T-helper 2 cell treated with Interferon-gamma antibody and Interleukin-4, amounts not matched to agents 5 μg/mL and 100 μg/mL, for 36 hours (primary cell): ENCODE results near the gene PAPLN.

Experiments used
- DNase-seq: peaks from one replicate; pipeline ENCODE4 v3.0.0; 2021; ENCODE audit warnings: low spot score
- H3K27ac Mint-ChIP-seq: one replicate; pipeline ENCODE4 v1.8.0; 2021; ENCODE audit warnings: mild to moderate bottlenecking, mixed read lengths
- H3K27me3 Mint-ChIP-seq: one replicate; pipeline ENCODE4 v1.8.0; 2021; ENCODE audit warnings: low read depth, mixed read lengths
- H3K36me3 Mint-ChIP-seq: one replicate; pipeline ENCODE4 v1.8.0; 2021; ENCODE audit warnings: low read depth, mixed read lengths
- H3K4me1 Mint-ChIP-seq: one replicate; pipeline ENCODE4 v1.8.0; 2021; ENCODE audit warnings: low read depth, mixed read lengths
- H3K4me3 Mint-ChIP-seq: one replicate; pipeline ENCODE4 v1.8.0; 2022; ENCODE audit warnings: mild to moderate bottlenecking, moderate library complexity, mixed read lengths
- H3K9me3 Mint-ChIP-seq: one replicate; pipeline ENCODE4 v1.8.0; 2021; ENCODE audit warnings: mixed read lengths

Gene PAPLN

GRCh38 chr14:73264080-73264884 lies 27.0 kb downstream of the PAPLN start:
- Mint-ChIP-seq H3K27me3 (peaks cover 5% of the 10 kb centered on the region), H3K4me1 (no peaks in the 10 kb centered on the region), H3K27ac (no peak overlapping the region), H3K9me3 (no peaks in the 10 kb centered on the region), H3K4me3 (no peak overlapping the region), H3K36me3 (no peaks in the 10 kb centered on the region)
- DNase-seq, result no peak

DNA sequence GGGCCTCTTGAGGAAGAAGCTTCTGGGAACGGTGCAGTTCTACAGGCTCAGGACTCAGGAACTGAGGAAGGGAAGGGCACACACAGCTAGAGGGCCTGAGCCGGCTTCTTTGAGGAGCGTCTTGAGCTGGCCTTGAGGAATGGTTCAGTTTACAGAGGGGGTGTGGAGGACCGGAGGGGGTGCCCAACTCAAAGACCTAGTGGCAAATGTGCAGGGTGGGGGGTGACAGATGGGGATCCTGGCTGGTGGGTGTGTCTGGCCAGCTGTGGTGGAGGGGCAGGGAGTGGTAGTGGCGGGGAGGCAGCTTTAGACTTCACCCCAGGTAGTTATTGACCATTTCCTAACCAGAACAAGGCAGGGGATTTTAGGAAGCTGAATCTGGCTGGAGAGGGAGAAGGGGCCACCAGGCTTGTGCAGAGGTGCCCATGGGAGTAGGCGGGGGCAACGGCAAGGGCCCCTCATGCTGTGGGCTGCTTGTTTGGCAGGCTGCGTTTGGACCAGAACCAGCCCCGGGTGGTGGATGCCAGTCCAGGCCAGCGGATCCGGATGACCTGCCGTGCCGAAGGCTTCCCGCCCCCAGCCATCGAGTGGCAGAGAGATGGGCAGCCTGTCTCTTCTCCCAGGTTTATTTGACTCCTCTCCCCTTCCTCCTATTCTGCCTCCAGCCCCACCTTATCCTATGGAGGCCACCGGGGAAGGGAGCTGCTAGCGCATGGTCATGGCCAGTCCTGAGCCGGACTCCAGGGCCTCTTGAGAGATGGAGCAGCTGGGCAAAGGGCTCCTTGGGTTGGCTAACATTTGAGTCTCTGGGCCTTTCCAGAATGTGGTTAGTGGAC lies 27.8 kb downstream of the PAPLN start:
- Mint-ChIP-seq H3K27me3 (peaks cover 6% of the 10 kb centered on the region), H3K27ac (no peak overlapping the region)

DNA sequence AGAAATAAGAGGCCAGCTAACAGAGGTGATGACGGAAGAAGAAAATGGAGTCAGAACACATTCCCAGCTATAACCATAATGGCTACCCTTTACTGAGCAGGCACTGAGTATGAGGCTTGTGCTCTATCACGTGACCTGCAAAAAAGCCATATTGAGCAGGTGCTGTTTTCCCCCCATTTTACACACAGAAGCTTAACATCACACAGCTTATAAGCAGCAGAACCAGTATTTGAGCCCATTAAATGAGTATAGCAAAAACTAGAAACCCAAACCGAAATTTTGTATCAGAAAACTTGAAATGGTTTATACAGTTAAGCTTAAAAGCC lies 28.4 kb downstream of the PAPLN start:
- no peak for DNase-seq
- H3K9me3 Mint-ChIP-seq, result no peaks in the 10 kb centered on the region
- H3K4me3 Mint-ChIP-seq, result no peak overlapping the region
- no peak overlapping the region for H3K27ac Mint-ChIP-seq
- H3K4me1 Mint-ChIP-seq, result peaks cover 2% of the 10 kb centered on the region
- peaks cover 11% of the 10 kb centered on the region for H3K27me3 Mint-ChIP-seq
- peaks cover 2% of the 10 kb centered on the region for H3K36me3 Mint-ChIP-seq

More for the DNA sequence above, 27.8 kb downstream of the PAPLN start:
- no peak for DNase-seq
- H3K4me3 Mint-ChIP-seq, result no peak overlapping the region
- no peaks in the 10 kb centered on the region for H3K4me1 Mint-ChIP-seq
- H3K9me3 Mint-ChIP-seq, result no peaks in the 10 kb centered on the region
- H3K36me3 Mint-ChIP-seq, result no peaks in the 10 kb centered on the region

DNA sequence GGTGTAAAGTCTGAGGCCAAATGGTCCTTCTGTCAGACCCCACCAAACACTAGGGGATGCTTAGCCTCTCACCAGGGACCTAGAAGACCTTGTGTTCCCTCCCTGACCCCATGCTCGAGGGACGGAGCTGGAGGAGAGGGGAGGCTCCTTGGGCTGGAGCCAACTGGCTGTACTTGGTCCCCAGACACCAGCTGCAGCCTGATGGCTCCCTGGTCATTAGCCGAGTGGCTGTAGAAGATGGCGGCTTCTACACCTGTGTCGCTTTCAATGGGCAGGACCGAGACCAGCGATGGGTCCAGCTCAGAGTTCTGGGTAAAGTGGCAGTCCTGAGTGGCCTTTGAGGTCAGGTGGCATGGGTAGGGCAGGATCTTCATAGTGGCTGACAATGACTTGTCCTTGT lies 29.0 kb downstream of the PAPLN start:
- H3K27me3 Mint-ChIP-seq, result peaks cover 16% of the 10 kb centered on the region
- H3K27ac Mint-ChIP-seq, result no peak overlapping the region
- H3K36me3 Mint-ChIP-seq, result peaks cover 2% of the 10 kb centered on the region
- no peaks in the 10 kb centered on the region for H3K9me3 Mint-ChIP-seq
- no peak for DNase-seq
- peaks cover 2% of the 10 kb centered on the region for H3K4me1 Mint-ChIP-seq
- H3K4me3 Mint-ChIP-seq, result no peak overlapping the region

DNA sequence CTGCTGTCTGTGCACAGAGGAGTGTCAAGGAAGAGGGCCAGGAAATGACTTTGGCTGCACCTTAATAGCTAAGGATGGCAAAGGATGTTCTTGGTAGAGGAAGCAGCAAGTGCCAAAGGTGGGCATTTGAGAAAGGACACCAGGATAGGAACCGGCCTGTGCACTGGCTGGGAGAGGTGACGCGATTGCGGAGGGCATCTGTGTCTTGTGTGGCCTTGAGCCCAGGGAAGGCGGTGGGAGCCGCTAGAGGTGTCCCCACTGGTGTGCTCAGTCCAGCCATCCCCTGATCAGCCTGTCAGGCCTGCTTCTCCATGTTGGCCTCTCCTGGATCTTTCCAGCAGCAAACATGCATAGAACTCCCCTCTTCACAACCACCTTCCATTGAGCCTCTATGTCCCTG lies 30.2 kb downstream of the PAPLN start:
- Mint-ChIP-seq H3K4me1 (peaks cover 2% of the 10 kb centered on the region), H3K27ac (no peak overlapping the region), H3K27me3 (peaks cover 19% of the 10 kb centered on the region), H3K36me3 (peaks cover 7% of the 10 kb centered on the region), H3K4me3 (no peak overlapping the region), H3K9me3 (no peaks in the 10 kb centered on the region)
- no peak for DNase-seq

DNA sequence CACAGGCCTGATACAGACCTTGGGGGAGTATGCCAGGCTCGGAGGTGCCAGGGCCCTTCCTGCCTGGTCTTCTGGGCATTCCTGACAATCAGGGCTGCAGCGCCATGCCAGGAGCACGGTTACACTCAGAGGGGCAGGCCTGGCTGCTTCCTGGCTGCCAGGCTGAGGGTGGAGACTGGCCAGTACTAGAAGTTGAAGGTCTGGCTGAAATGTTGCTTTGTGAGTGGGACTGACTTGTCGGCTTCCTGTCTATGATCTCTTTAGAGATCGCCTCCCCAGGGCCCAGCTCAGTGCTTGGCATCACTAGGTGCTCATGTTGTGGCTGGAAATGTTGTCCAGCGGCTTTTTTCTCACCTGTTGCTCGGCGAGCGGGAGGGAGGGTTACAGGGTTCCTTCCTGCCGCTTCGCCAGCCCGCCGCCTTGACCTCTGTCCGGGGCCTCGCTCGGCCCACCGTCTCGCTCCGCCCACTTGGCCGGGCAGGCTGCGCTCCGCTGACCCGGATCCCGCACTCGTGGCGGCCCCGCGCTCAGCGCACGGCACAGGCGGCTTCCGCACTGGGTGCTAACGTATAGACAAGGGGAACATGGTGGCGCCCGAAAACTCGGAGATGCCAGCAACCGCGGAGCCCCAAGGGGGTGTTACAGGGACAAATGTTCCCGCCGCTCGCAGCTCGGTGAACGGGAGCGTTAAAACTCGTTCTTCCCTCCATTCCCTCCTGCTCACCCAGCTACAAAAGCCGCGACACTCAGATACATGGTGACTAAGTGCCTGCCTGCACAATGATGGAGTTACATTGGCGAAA lies 32.6 kb downstream of the PAPLN start:
- DNase-seq, result no peak
- Mint-ChIP-seq H3K36me3 (peaks cover 7% of the 10 kb centered on the region), H3K27ac (no peak overlapping the region)

GRCh38 chr14:73272393-73272792 lies 35.1 kb downstream of the PAPLN start:
- peaks cover 2% of the 10 kb centered on the region for H3K4me1 Mint-ChIP-seq
- DNase-seq, result no peak
- H3K27me3 Mint-ChIP-seq, result peaks cover 19% of the 10 kb centered on the region
- H3K36me3 Mint-ChIP-seq, result peaks cover 16% of the 10 kb centered on the region
- H3K9me3 Mint-ChIP-seq, result no peaks in the 10 kb centered on the region
- H3K27ac Mint-ChIP-seq, result no peak overlapping the region
- H3K4me3 Mint-ChIP-seq, result no peak overlapping the region

More for the DNA sequence above, 32.6 kb downstream of the PAPLN start:
- Mint-ChIP-seq H3K4me3 (peak overlapping the region; percentile 56), H3K4me1 (peaks cover 2% of the 10 kb centered on the region), H3K27me3 (peaks cover 19% of the 10 kb centered on the region), H3K9me3 (no peaks in the 10 kb centered on the region)

DNA sequence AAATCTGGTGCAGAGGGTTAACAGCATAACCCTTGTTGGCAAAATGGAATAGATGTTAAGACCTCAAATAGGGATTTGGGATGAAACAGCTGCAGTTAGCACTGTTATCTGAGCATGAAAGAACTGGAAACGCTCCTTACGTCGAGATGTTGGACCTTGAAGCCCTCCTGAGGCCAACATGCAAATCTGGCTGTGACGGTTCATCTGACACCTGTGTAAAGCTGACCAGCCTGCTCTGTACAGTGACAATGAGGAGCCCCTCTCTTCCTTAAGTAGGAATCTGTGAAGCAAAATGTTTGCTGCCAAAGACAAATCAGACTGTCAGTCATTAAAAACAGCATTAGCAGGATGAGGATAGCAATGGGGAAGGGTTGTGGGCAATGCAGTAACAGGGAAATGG lies 36.5 kb downstream of the PAPLN start:
- H3K4me1 Mint-ChIP-seq, result peaks cover 2% of the 10 kb centered on the region
- no peak overlapping the region for H3K4me3 Mint-ChIP-seq
- no peak for DNase-seq
- H3K27ac Mint-ChIP-seq, result no peak overlapping the region
- H3K9me3 Mint-ChIP-seq, result no peaks in the 10 kb centered on the region
- H3K27me3 Mint-ChIP-seq, result peaks cover 17% of the 10 kb centered on the region
- peaks cover 16% of the 10 kb centered on the region for H3K36me3 Mint-ChIP-seq

GRCh38 chr14:73276836-73277235 lies 39.5 kb downstream of the PAPLN start:
- Mint-ChIP-seq H3K27me3 (peaks cover 1% of the 10 kb centered on the region), H3K27ac (no peak overlapping the region), H3K4me3 (no peak overlapping the region), H3K4me1 (peaks cover under 1% of the 10 kb centered on the region), H3K9me3 (no peaks in the 10 kb centered on the region), H3K36me3 (peaks cover 27% of the 10 kb centered on the region)
- no peak for DNase-seq

DNA sequence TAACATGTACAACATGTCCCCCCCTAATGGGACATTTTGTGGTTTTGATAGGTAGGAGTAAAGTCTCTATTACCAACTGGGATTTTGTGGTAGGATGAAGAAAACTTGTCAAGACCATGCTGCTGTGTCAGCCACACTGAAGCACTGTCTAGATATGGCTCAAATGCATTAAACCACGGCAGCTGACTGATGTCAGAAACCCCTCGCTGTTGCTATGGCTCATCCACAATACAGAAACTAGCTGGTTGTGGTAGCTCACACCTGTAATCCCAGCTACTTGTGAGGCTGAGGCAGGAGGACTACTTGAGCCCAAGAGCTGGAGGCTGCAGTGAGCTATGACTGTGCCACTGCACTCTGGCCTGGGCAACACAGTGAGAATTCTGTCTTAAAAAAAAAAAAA lies 40.1 kb downstream of the PAPLN start:
- Mint-ChIP-seq H3K4me3 (no peak overlapping the region), H3K27me3 (no peaks in the 10 kb centered on the region), H3K9me3 (no peaks in the 10 kb centered on the region), H3K36me3 (peaks cover 28% of the 10 kb centered on the region), H3K4me1 (peaks cover 3% of the 10 kb centered on the region), H3K27ac (no peak overlapping the region)
- no peak for DNase-seq

GRCh38 chr14:73280903-73281302 lies 43.6 kb downstream of the PAPLN start:
- H3K4me3 Mint-ChIP-seq, result no peak overlapping the region
- H3K27me3 Mint-ChIP-seq, result no peaks in the 10 kb centered on the region
- peaks cover 40% of the 10 kb centered on the region for H3K36me3 Mint-ChIP-seq
- peaks cover 3% of the 10 kb centered on the region for H3K4me1 Mint-ChIP-seq
- DNase-seq, result no peak
- H3K27ac Mint-ChIP-seq, result no peak overlapping the region
- H3K9me3 Mint-ChIP-seq, result no peaks in the 10 kb centered on the region

DNA sequence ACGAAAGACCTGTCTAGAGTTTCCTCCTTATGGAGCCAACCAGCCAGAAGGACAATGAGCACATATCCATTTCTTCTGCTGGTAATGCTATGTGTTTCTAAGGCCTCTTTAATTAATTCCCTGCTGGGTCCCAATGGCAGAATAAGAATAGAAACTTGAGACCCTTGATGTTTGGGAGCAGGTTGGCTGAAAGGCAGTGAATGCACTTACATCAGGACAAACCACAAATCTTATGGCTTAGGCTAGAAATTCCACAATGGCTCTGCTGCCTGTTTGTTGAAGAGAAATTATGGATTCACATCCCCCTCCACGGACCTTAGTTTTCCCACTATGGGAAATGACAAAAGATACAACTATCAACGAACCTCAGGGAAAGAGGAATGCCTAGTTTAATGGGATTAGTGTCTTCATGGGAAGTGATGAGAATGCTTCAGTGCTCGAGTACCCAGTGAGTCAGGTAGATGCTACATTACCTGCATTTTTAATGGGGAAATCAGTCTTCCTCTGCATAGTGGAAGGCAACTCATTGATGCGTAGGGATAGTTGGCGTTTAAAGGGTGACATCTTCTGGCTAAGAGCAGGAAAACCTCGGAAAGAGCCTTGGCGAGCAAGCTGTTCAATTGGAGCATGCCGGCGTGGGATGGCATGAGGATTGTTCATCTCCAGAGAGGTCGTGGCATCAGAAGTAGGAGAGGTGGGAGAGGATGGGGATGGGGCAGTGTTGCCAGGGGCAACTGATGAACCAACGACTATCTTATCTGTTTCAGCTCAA lies 46.5 kb downstream of the PAPLN start:
- Mint-ChIP-seq H3K36me3 (peaks cover 39% of the 10 kb centered on the region), H3K27me3 (no peaks in the 10 kb centered on the region), H3K4me3 (no peak overlapping the region), H3K27ac (no peak overlapping the region), H3K9me3 (no peaks in the 10 kb centered on the region), H3K4me1 (peaks cover 3% of the 10 kb centered on the region)
- DNase-seq, result no peak

DNA sequence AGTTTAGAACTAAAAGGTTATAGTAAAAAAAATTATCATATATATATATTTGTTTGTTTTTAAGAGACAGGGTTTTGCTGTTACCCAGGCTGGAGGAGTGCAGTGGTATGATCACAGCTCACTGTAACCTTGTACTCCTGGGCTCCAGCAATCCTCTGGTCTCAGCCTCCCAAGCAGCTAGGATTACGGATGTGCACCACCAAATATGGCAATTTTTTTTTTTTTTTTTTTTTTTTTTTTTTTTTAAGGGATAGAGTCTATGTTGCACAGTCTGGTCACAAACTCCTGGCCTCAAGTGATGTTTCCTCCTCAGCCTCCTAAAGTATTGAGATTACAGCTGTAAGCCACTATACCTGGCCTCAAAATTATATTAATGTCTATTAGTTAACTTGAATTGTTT lies 48.7 kb downstream of the PAPLN start:
- Mint-ChIP-seq H3K4me1 (peaks cover 19% of the 10 kb centered on the region), H3K36me3 (peaks cover 36% of the 10 kb centered on the region), H3K27me3 (no peaks in the 10 kb centered on the region), H3K27ac (no peak overlapping the region), H3K9me3 (no peaks in the 10 kb centered on the region), H3K4me3 (no peak overlapping the region)
- no peak for DNase-seq
